ENCODE measurements around the gene OR5P2. TPM values are rescaled to one million over a fixed set of nuclear protein-coding genes. Genes with fewer than 3 reads are reported as not detected.

Gene OR5P2
- total RNA-seq, 4 donors from 2014 or later: not detected

DNA sequence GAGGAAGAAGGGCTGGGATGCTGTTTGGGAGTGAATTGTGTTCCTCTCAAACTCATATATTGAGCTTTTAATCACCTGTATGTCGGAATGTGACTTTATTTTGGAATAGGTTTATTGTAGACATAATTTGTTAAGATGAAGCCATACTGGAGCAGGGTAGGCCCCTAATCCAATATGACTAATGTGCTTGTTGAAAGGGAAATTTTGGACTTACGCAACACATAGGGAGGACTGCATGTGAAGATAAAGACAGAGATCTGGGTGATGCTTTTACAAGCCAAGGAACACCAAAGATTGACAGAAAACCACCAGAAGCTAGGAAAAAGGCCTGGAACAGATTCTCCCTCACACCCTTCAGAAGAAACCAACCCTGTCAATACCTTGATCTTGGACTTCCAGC, 47.3 kb downstream of the OR5P2 start:
- intact Hi-C loops (cut with DNase I; ENCODE audit: low total_unique reads) (no loop called here), in situ Hi-C loops (cut with MboI; ENCODE audit: low sequenced_read_pairs in 4 of 4) (no loop called here)
- TF ChIP-seq POLR2A (IDR thresholded peaks at IDR 0.05) (no peak), CTCF (IDR thresholded peaks at IDR 0.05 in 4 of 5, conservative IDR thresholded peaks at IDR 0.05 in 1 of 5) (no peak)
- H3K4me3 ChIP-seq: no peak overlapping the region
- no peaks in the 10 kb centered on the region for H3K9me3 ChIP-seq
- no peak overlapping the region for H3K27ac ChIP-seq
- H3K4me1 ChIP-seq: no peaks in the 10 kb centered on the region
- H3K27me3 ChIP-seq: no peaks in the 10 kb centered on the region
- DNase-seq: no peak
- no peaks in the 10 kb centered on the region for H3K36me3 ChIP-seq
- no peak for ATAC-seq

Other genes starting within 250 kb of the OR5P2 start
- 1 to 10 TPM in 3 of 4 donors, under 1 TPM in 1; 1.00 to 3.9 (median 3.1) TPM for gene CYB5R2, start 123.4 kb downstream of the OR5P2 start, total RNA-seq
- gene OVCH2, start 90.5 kb downstream of the OR5P2 start, total RNA-seq: not detected
- not detected for gene OR5P3, start 33.9 kb upstream of the OR5P2 start, total RNA-seq
- gene OR10A6, start 134.3 kb upstream of the OR5P2 start, total RNA-seq: not detected
- gene OR10A3, start 144.8 kb upstream of the OR5P2 start, total RNA-seq: not detected
- not detected for gene NLRP10, start 168.5 kb upstream of the OR5P2 start, total RNA-seq
- 100 to 1,000 TPM; 187 to 303 (median 239) TPM for gene EIF3F, start 190.4 kb upstream of the OR5P2 start, total RNA-seq